ENCODE measurements around the gene CTRL.
A peak's percentile ranks its signal among the peaks of the same experiment; 100 is the strongest.
"Not testable (repeated sequence)": the region's sequence is repeated elsewhere in the genome, so short reads cannot be mapped to it uniquely, and the experiment has no call there.

Gene CTRL

DNA sequence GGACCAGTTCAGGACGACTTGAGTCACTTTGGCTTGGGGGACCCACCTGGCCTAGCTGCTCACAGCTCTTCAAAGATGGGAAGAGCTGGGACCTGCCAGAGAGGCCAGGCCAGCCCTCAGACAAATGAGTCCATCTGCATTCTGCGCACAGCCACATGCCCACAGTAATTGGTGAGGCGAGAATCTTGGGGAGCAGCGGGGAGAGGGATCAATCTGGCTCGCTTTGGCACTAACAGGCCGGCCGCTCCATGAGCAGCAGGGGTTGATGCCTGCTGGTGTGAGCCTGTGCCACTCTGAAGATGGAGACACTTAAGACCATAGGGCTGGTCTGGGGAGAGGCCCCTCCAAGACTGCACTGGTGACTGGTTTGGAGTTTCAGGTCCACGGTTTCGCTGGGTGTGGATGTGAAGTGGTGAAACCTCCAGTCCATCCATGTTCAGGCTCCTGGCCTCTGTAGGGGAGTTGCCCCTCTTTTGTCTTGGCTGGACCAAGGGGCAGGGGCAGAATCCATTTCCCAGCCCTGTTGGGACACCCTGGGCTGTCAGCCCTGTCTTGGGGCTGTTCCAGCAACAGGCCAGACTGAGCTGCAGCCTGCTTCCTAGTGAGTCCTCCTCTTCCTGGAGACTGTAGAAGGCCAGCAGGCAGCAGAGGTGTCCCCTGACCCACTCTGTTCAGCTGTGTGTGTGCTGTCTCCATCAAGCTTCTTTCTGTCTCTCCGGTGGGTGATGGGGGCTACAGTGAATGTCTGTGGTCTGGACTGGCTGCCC is 7.3 kb downstream of the CTRL start:
- no peak for DNase-seq (ENCODE audit: low spot score)

GRCh38 chr16:67923414-67924116 is 8.1 kb downstream of the CTRL start:
- DNase-seq (ENCODE audit: low spot score) = no peak

- DNase-seq (ENCODE audit: low spot score) = no peak
These were observed 8.9 kb downstream of the CTRL start for GRCh38 chr16:67922740-67923139.

- DNase-seq (ENCODE audit: low spot score) = no peak
These were observed 9.4 kb downstream of the CTRL start for GRCh38 chr16:67922221-67922620.

GRCh38 chr16:67919622-67920221 is 11.9 kb downstream of the CTRL start:
- DNase-seq (ENCODE audit: low spot score) = no peak

DNA sequence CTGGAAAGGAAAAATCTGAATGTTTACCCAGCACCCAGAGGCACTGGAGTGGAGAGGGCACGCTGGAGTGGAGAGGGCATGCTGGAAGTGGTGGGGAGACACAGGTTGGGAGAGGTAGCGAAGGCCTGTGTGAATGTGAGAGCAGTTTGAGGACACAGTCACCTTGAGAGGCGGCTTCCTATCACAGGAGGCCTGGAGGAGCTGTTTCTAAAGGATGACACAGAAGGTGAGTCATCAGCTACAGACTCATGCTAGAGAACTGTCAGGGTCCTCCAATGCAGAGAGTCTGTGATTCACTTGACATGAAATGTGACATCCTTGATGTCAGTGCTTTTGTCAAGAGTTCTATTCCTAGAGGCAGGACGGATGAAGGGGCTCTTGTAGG is 13.8 kb downstream of the CTRL start:
- no peak for DNase-seq (ENCODE audit: low spot score)

DNA sequence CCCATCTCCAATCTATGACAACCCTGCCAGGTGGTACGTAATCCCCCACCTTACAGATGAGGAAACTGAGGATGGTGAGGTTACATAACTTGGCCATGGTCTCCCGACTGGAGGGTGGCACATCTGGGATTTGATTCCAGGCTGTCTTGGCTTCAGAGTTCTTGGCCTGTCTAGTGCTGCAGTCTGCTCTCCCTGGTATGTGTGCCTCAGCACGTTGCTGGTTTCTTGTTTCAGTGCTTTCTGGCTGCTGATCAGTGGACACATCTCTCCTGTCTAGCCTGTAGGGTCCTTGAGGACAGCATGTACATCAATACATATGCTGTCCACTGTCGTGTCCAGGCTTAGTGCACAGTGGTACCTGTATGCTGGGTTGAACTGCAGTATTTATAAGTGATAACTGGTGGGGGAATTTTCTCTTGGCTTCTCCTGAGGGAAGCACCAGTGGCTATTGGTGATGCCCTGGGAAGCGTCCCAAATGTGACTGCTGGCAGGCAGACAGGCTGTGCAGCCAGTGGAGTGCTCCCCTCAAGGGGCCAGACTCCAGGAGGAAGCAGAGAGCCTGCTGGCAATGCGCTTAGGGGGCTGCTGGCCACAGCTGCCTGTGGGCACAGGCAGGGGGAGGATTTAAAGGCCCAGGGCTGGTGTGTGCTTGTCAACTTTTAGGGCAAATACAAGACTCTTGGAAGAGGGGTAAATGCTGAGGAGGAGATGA is 14.4 kb downstream of the CTRL start:
- DNase-seq (ENCODE audit: low spot score) = no peak

DNA sequence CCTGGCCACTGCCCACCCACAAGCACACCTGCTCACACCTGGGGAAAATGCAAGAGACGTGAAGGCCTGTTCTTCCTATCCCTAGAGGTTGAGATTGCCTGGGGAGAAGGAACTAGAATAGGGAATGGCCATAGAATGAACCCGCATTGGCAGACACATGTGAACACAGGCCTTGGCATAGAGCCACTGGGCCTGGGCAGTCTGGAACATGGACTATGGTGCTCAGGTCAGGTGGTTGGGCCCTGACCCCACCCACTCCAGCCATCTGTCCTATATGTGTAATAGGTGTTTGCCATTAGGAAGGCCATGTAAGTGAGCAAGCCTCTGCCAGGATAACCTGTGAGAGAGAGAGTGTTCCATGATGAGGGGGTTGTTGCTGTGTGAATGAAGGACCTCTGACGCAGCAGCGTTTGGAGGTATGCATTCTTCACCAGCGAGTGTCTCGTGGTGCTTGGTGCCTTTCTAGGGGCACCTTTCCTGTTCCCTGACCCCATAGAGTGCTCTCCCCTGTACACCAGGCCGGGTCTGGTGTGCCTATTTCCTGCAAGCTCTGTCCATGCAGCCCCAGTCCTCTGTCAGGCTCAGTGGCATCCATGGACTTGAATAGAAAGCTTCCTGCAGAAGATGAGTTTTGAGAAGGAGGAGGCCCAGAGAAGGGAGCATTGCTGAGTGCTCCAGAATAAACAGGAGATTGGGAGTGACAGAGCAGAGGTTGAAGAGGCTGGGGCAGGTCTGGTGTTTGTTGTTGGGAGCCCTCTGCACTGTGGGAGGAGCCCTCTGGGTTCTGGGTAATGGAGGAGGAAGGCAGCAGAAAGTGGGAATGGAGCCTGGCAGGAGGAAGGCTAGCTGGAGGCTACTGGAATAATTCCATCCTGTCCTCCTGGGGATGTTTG is 15.6 kb downstream of the CTRL start:
- DNase-seq (ENCODE audit: low spot score) = no peak

- not testable (repeated sequence) for DNase-seq (ENCODE audit: low spot score)
These were observed 16.2 kb downstream of the CTRL start for GRCh38 chr16:67915496-67915769.

DNA sequence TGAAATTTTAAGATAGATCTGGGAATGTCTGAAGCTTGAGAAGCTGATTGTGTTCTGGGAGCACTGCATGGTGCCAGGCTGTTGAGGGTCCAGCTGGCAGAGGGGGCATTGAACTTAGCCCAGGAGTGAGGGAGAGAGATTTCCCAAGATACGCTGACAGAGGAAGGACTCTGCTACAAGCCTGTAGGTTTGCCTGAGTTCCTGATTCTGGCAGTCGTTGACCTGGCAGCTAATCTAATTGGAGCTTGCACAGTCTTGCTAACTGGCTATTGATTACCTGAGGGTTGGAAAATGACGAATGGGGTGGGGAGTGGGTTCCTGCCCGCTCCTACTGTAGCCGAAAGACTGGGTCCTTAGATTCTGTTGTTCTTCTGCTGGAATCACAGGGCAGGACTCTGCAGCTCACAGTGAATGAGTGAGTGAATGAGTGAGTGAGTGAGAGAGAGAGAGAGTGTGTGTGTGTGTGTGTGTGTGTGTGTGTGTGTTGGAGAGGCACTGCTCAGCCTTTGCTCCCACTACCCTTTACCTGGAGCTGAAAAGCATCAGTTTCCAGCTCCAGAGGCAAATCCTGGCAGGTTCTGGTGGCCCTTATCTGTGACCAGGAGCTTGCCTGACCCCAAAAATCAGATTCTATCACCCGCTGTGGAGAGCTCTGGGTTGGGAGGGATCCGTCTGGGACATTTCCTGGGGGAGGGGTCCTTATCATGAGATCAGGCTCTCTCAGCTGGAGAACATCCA is 16.7 kb downstream of the CTRL start:
- DNase-seq (ENCODE audit: low spot score) = no peak

- DNase-seq (ENCODE audit: low spot score) = no peak
These were observed 21.5 kb downstream of the CTRL start for GRCh38 chr16:67910158-67910557.

GRCh38 chr16:67909056-67909742 is 22.5 kb downstream of the CTRL start:
- DNase-seq (ENCODE audit: low spot score) = no peak

- no peak for DNase-seq (ENCODE audit: low spot score)
These were observed 24.1 kb downstream of the CTRL start for GRCh38 chr16:67907397-67908180.

DNA sequence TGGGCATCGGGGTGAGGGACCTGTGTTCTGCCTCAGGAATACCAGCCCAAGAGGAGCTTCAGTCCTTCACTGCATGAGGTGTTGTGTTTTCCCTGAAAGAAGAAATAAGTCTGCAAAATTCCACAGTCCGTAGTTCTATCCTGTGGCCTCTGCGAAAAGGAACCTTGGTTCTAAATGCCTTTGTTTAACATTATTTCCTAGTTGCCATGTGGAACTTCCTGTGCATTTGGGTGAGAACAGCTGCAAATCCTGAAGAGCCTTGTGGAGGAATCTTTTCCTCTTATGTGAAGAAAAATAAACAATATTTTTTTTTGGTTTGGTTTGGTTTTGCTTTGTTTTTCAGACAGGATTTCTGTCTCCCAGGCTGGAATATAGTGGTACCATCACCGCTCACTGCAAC is 28.8 kb downstream of the CTRL start:
- DNase-seq (ENCODE audit: low spot score) = no peak

GRCh38 chr16:67901734-67902133 is 29.9 kb downstream of the CTRL start:
- DNase-seq (ENCODE audit: low spot score) = no peak

GRCh38 chr16:67897231-67897630 is 34.4 kb downstream of the CTRL start:
- no peak for DNase-seq (ENCODE audit: low spot score)

GRCh38 chr16:67893743-67894399 is 37.8 kb downstream of the CTRL start:
- no peak for DNase-seq (ENCODE audit: low spot score)

GRCh38 chr16:67892899-67893742 is 38.5 kb downstream of the CTRL start, which contains the start of gene PSKH1:
Gene PSKH1 (plus strand): TSS chr16:67893254. CDS start chr16:67908750, 15,496 bp downstream.
- peak; percentile 99 for DNase-seq (ENCODE audit: low spot score)

All from left forelimb (tissue), 1 donor.